GM11168 (cell line): Measurements from ENCODE around the gene RPL10A.

Source experiments
- in situ Hi-C: fragments of 300-500 bp; cut with MboI; formaldehyde crosslinking; loops from one replicate; pipeline ENCODE4 v1.12.0; 2022; ENCODE audit warnings: low sequenced_read_pairs; ENCODE audit not compliant: unreplicated experiment

The RPL10A gene

GRCh38 chr6:35489995-35490791 lies 22.0 kb downstream of the RPL10A start:
- in situ Hi-C loops = no loop called here

- in situ Hi-C loops = no loop called here
Measured at GRCh38 chr6:35490821-35491557, 22.8 kb downstream of the RPL10A start.

GRCh38 chr6:35491558-35492257 lies 23.5 kb downstream of the RPL10A start:
- in situ Hi-C loops = no loop called here

- in situ Hi-C loops = no loop called here
Measured at GRCh38 chr6:35492258-35492973, 24.2 kb downstream of the RPL10A start.

- in situ Hi-C loops = no loop called here
Measured at GRCh38 chr6:35492974-35493284, 24.7 kb downstream of the RPL10A start.

- in situ Hi-C loops = no loop called here
Measured at GRCh38 chr6:35493307-35493983, 25.2 kb downstream of the RPL10A start.

GRCh38 chr6:35494161-35494563 lies 26.0 kb downstream of the RPL10A start:
- in situ Hi-C loops = no loop called here

- in situ Hi-C loops = no loop called here
Measured at GRCh38 chr6:35495258-35496035, 27.2 kb downstream of the RPL10A start.

GRCh38 chr6:35496036-35496840 lies 28.0 kb downstream of the RPL10A start:
- in situ Hi-C loops = no loop called here

- in situ Hi-C loops = no loop called here
Measured at GRCh38 chr6:35496841-35497570, 28.8 kb downstream of the RPL10A start, which contains the start of gene TEAD3. TEAD3 (minus strand) TSS chr6:35497079.

- in situ Hi-C loops = no loop called here
Measured at GRCh38 chr6:35497571-35498421, 29.6 kb downstream of the RPL10A start.

GRCh38 chr6:35498422-35499067 lies 30.3 kb downstream of the RPL10A start:
- in situ Hi-C loops = no loop called here

GRCh38 chr6:35499372-35499771 lies 31.2 kb downstream of the RPL10A start:
- in situ Hi-C loops = no loop called here

- in situ Hi-C loops = no loop called here
Measured at GRCh38 chr6:35500782-35501181, 32.6 kb downstream of the RPL10A start.

- in situ Hi-C loops = no loop called here
Measured at GRCh38 chr6:35501784-35502183, 33.6 kb downstream of the RPL10A start.

- in situ Hi-C loops = no loop called here
Measured at GRCh38 chr6:35503534-35503933, 35.3 kb downstream of the RPL10A start.
